Hindlimb muscle (tissue), 1 donor: ENCODE data around the gene PDZD2. TPM values are rescaled to one million over a fixed set of nuclear protein-coding genes. Genes with fewer than 3 reads are reported as not detected.

ENCODE experiments used
- DNase-seq: peaks from one replicate; pipeline ENCODE4 v3.0.0-alpha.2; 2013
- polyA plus RNA-seq: library from polyadenylated mRNA; unstranded; fragments of 120-200 nt; gene quantifications from one replicate; pipeline ENCODE4 v1.2.1, GENCODE V29; 2013; ENCODE audit not compliant: insufficient read length

The PDZD2 gene
- polyA plus RNA-seq, 1 donor = 6.1 TPM

- no peak for DNase-seq
Measured at GRCh38 chr5:32082701-32083100, 443.8 kb downstream of the PDZD2 start.

- no peak for DNase-seq
Measured at GRCh38 chr5:32083981-32084430, 445.1 kb downstream of the PDZD2 start.

- DNase-seq = no peak
Measured at GRCh38 chr5:32087086-32088082, 448.5 kb downstream of the PDZD2 start.

- DNase-seq = no peak
Measured at GRCh38 chr5:32088214-32088613, 449.3 kb downstream of the PDZD2 start.

- DNase-seq = no peak
Measured at GRCh38 chr5:32089146-32090000, 450.4 kb downstream of the PDZD2 start.

GRCh38 chr5:32090026-32090754 lies 451.3 kb downstream of the PDZD2 start:
- DNase-seq = no peak

- DNase-seq = no peak
Measured at GRCh38 chr5:32090755-32091128, 451.8 kb downstream of the PDZD2 start.

- peak; percentile 65 for DNase-seq
Measured at GRCh38 chr5:32092938-32093812, 454.2 kb downstream of the PDZD2 start.

- no peak for DNase-seq
Measured at GRCh38 chr5:32094691-32095090, 455.8 kb downstream of the PDZD2 start.

- DNase-seq = peak; percentile 37
Measured at GRCh38 chr5:32095261-32095671, 456.3 kb downstream of the PDZD2 start.

- no peak for DNase-seq
Measured at GRCh38 chr5:32096891-32097595, 458.1 kb downstream of the PDZD2 start.

- DNase-seq = no peak
Measured at GRCh38 chr5:32098291-32098690, 459.4 kb downstream of the PDZD2 start.

- no peak for DNase-seq
Measured at GRCh38 chr5:32098890-32099310, 460.0 kb downstream of the PDZD2 start.

- DNase-seq = no peak
Measured at GRCh38 chr5:32099486-32100035, 460.6 kb downstream of the PDZD2 start.

GRCh38 chr5:32100230-32100629 lies 461.3 kb downstream of the PDZD2 start:
- no peak for DNase-seq

- no peak for DNase-seq
Measured at GRCh38 chr5:32100691-32101302, 461.9 kb downstream of the PDZD2 start.

GRCh38 chr5:32102254-32102986 lies 463.5 kb downstream of the PDZD2 start:
- no peak for DNase-seq

- no peak for DNase-seq
Measured at GRCh38 chr5:32103521-32103920, 464.6 kb downstream of the PDZD2 start.

- no peak for DNase-seq
Measured at GRCh38 chr5:32107291-32107690, 468.4 kb downstream of the PDZD2 start.
